Smooth muscle cell (in vitro differentiated cells): ENCODE results near the gene NUAK2. TPM values are rescaled to one million over a fixed set of nuclear protein-coding genes. Genes with fewer than 3 reads are reported as not detected.

Source experiments
- DNase-seq: peaks from one replicate; lab custom pipeline; 2025; ENCODE audit not compliant: unreplicated experiment; lab: John Stamatoyannopoulos, UW
- H2AFZ ChIP-seq: fragments of 200-600 bp; sonication (generic); 2 replicates; pipeline ENCODE4 v1.6.0; 2016; ENCODE audit warnings: antibody characterized with exemption, low read depth, mild to moderate bottlenecking
- H3F3A ChIP-seq: fragments of 200-600 bp; sonication (generic); 2 replicates; pipeline ENCODE4 v1.6.0; 2017; ENCODE audit warnings: antibody characterized with exemption, low read depth
- H3K27ac ChIP-seq: fragments of 200-600 bp; sonication (generic); 2 replicates; pipeline ENCODE4 v1.5.1; 2016; ENCODE audit warnings: low read depth, mild to moderate bottlenecking
- H3K27me3 ChIP-seq: fragments of 200-600 bp; sonication (generic); 2 replicates; pipeline ENCODE4 v1.6.1; 2016; ENCODE audit warnings: low read depth, mild to moderate bottlenecking
- H3K36me3 ChIP-seq: fragments of 200-600 bp; sonication (generic); 2 replicates; pipeline ENCODE4 v1.5.1; 2016; ENCODE audit warnings: low read depth
- H3K4me1 ChIP-seq: fragments of 200-600 bp; sonication (generic); 2 replicates; pipeline ENCODE4 v1.5.1; 2016; ENCODE audit warnings: low read depth
- H3K4me2 ChIP-seq: fragments of 200-600 bp; sonication (generic); 2 replicates; pipeline ENCODE4 v1.6.0; 2016; ENCODE audit warnings: mild to moderate bottlenecking
- H3K4me3 ChIP-seq: fragments of 200-600 bp; sonication (generic); 2 replicates; pipeline ENCODE4 v1.5.1; 2016; ENCODE audit warnings: mild to moderate bottlenecking
- H3K79me2 ChIP-seq: fragments of 200-600 bp; sonication (generic); 2 replicates; pipeline ENCODE4 v1.6.0; 2016; ENCODE audit warnings: low read depth, mild to moderate bottlenecking
- H3K9ac ChIP-seq: fragments of 200-600 bp; sonication (generic); 2 replicates; pipeline ENCODE4 v1.6.0; 2016; ENCODE audit warnings: low read depth
- H3K9me3 ChIP-seq: fragments of 200-600 bp; sonication (generic); replicated peaks from 2 replicates; pipeline ENCODE4 v1.5.1; 2016; ENCODE audit warnings: low read depth
- H4K20me1 ChIP-seq: fragments of 200-600 bp; sonication (generic); 2 replicates; pipeline ENCODE4 v1.6.0; 2016; ENCODE audit warnings: low read depth
- WGBS: methylation state at CpG from one replicate; pipeline ENCODE4 v1.1.7; 2016; ENCODE audit warnings: low lambda C conversion rate; 5-methylcytosine and 5-hydroxymethylcytosine counted together
- polyA plus RNA-seq: library from polyadenylated mRNA; unstranded; fragments of >200 nt; fragmentation: Nextera tagmentation; extraction: Ambion mirVana; gene quantifications from 2 replicates; pipeline ENCODE4 v1.2.1, GENCODE V29; 2016
- total RNA-seq: library from RNA; depleted of rRNA; stranded (reverse); fragments of >200 nt; gene quantifications from 2 replicates; pipeline ENCODE4 v1.2.3, GENCODE V29; 2014
- TF ChIP-seq, protein P1 (sequence below): fragments of 200-600 bp; sonication (generic); IDR thresholded peaks from 2 replicates; pipeline ENCODE4 v1.5.1; 2017; ENCODE audit warnings: borderline replicate concordance, mild to moderate bottlenecking, antibody characterized with exemption; ENCODE audit not compliant: insufficient read depth, poor library complexity, severe bottlenecking

The NUAK2 gene
- total and polyA plus RNA-seq, 2 experiments from 2014 or later, result 11.3 to 15.8 TPM

DNA sequence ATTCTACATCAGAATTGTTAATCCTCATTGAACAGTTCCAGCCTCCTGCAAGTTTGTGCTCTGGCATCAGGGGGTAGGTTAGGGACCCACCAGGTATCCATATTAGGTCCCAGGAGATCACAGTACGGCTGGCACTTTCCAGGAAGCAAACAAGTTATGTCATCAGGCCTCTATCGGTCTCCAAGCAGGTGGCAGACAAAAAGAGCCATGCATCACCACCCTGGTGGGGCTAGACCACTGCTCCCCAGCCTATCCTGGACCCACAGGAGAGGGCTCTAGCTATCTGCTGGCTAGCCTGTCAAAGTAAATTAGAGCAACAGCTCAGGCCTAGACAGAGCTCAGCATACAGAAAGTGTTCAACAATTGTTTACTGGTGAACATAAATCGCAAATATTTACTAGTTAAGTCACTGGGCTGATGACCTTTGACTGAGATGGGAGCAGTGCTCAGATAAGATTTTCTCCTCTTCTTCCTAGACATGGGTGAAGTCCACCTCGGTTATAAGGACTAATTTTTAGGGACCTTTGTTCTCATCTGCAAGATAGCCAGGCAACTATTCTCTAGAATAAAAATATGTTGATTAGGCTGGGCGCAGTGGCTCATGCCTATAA is 6.4 kb downstream of the NUAK2 start:
- peaks cover 86% of the 10 kb centered on the region for H3K4me1 ChIP-seq
- H3K36me3 ChIP-seq, result peaks cover 5% of the 10 kb centered on the region
- 85% methylated on average over 5 of the region's 5 CpGs for WGBS
- no peaks in the 10 kb centered on the region for H3F3A ChIP-seq
- TF ChIP-seq, protein P1, sequence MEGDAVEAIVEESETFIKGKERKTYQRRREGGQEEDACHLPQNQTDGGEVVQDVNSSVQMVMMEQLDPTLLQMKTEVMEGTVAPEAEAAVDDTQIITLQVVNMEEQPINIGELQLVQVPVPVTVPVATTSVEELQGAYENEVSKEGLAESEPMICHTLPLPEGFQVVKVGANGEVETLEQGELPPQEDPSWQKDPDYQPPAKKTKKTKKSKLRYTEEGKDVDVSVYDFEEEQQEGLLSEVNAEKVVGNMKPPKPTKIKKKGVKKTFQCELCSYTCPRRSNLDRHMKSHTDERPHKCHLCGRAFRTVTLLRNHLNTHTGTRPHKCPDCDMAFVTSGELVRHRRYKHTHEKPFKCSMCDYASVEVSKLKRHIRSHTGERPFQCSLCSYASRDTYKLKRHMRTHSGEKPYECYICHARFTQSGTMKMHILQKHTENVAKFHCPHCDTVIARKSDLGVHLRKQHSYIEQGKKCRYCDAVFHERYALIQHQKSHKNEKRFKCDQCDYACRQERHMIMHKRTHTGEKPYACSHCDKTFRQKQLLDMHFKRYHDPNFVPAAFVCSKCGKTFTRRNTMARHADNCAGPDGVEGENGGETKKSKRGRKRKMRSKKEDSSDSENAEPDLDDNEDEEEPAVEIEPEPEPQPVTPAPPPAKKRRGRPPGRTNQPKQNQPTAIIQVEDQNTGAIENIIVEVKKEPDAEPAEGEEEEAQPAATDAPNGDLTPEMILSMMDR, result no peak
- no peak overlapping the region for H3K4me3 ChIP-seq
- H4K20me1 ChIP-seq, result peaks cover 75% of the 10 kb centered on the region
- no peak overlapping the region for H2AFZ ChIP-seq
- H3K9me3 ChIP-seq, result no peaks in the 10 kb centered on the region
- no peaks in the 10 kb centered on the region for H3K27me3 ChIP-seq
- H3K27ac ChIP-seq, result peak overlapping the region; percentile 55
- H3K79me2 ChIP-seq, result peaks cover 93% of the 10 kb centered on the region
- no peak overlapping the region for H3K4me2 ChIP-seq
- H3K9ac ChIP-seq, result no peak overlapping the region
- DNase-seq, result no peak

DNA sequence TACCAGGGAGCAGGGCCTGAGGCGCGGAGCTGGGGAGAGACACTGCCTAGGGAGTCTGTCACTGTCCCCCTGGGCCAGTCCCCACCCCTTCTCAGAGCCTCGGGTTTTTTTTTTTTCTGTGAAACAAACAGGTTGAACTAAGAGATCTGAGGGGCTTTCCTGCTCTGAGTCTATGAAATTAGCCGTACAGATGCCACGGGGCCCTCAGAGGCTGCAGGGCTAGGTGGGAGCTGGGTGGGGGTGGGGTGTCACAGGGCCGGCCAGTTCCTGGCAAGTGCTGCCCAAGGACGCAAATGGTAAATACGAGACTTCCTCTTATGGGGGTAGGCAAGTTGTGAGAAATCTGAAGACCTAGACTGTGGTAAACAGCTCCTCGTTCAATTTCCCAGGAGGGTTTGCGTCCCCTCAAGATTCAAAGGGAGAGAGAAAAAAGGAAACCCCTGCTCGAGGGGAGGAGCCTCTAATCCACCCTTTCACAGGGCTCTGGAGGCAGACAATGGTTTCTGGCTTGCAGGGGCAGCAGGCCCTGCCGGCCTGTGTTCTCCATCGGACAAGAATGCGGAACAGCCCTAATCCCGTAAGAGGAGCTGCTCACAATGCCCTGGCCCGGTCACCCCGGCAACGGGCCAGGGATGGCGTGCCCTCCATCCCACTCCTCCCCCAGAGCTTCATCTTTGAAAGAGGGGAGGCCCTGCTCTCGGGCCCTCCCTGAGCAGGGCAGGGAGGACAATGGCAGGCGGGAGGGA is 7.8 kb downstream of the NUAK2 start:
- 15% methylated on average over 21 of the region's 21 CpGs for WGBS
- Histone ChIP-seq H3K36me3 (peaks cover 5% of the 10 kb centered on the region), H3K4me1 (peaks cover 74% of the 10 kb centered on the region), H3K9me3 (no peaks in the 10 kb centered on the region), H3K27me3 (no peaks in the 10 kb centered on the region), H4K20me1 (peaks cover 66% of the 10 kb centered on the region), H3K9ac (peak overlapping the region; percentile 39), H3K27ac (peak overlapping the region; percentile 55), H3K4me3 (peak overlapping the region; percentile 11), H3K79me2 (peaks cover 79% of the 10 kb centered on the region), H3K4me2 (peak overlapping the region; percentile 77), H3F3A (no peaks in the 10 kb centered on the region), H2AFZ (peak overlapping the region; percentile 12)
- DNase-seq, result no peak
- TF ChIP-seq, protein P1, result no peak

DNA sequence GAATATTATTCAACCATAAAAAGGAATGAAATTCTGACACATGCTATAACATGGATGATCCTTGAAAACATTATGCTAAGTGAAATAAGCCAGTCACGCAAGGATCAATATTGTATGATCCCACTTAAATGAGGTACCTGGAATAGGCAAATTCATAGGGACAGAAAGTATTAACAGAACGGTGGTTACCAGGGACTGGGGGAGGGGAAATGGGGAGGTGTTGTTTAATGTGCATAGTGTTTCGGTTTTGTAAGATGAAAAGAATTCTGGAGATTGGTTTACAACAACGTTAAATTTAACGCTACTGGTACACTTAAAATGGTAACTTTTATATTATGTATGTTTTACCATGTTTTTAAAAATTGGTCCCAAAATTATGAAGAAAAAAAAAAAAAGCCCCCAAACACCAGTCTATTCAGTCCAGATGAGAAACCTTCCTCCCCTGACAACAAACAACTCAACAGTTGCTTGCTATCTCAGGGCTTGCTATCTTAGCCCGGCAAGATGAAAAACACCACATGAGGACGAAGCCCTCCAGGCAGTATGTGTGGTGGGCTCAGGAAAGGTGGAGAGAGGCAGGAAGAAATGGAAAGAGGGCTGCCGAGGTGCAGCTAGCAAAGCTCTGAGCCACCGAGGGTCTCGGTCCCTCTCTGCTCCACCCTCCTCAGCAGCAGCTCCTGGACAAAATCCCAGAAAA is 8.5 kb downstream of the NUAK2 start:
- H3K36me3 ChIP-seq, result peaks cover 5% of the 10 kb centered on the region
- H3K27me3 ChIP-seq, result no peaks in the 10 kb centered on the region
- peak overlapping the region; percentile 55 for H3K27ac ChIP-seq
- H4K20me1 ChIP-seq, result peaks cover 59% of the 10 kb centered on the region
- TF ChIP-seq, protein P1, result no peak
- H3K9me3 ChIP-seq, result no peaks in the 10 kb centered on the region
- H3K79me2 ChIP-seq, result peaks cover 72% of the 10 kb centered on the region
- WGBS, result 60% methylated on average over 10 of the region's 10 CpGs
- H3K9ac ChIP-seq, result peak overlapping the region; percentile 39
- H2AFZ ChIP-seq, result peak overlapping the region; percentile 12
- peaks cover 67% of the 10 kb centered on the region for H3K4me1 ChIP-seq
- no peak for DNase-seq
- no peak overlapping the region for H3K4me3 ChIP-seq
- H3K4me2 ChIP-seq, result peak overlapping the region; percentile 77
- H3F3A ChIP-seq, result no peaks in the 10 kb centered on the region
